ENCODE results near the gene UBAC2. TPM values are rescaled to one million over a fixed set of nuclear protein-coding genes. Genes with fewer than 3 reads are reported as not detected.

Gene UBAC2
- total RNA-seq, 1 donor from 2014 or later: 87.7 TPM

DNA sequence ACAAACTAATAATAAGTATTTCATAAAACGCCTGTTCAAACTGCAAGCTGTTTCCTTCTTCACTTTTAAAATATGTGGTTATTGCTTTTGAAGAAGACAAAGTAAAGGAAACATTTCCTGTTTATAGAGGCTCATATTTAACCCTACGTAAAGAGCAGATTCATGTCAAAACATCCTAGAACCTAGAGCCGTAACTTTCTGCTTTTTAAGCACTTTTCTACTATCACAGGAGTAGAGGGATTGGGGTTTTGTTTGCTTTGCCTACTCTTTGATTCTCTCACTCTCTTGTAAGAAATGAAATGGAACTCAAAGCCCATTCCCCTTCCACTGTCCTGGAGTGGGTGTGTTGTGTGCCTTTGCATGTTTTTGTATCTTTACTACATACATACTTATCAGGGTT lies 160.5 kb downstream of the UBAC2 start:
- peaks cover 25% of the 10 kb centered on the region for H3K4me1 Mint-ChIP-seq

DNA sequence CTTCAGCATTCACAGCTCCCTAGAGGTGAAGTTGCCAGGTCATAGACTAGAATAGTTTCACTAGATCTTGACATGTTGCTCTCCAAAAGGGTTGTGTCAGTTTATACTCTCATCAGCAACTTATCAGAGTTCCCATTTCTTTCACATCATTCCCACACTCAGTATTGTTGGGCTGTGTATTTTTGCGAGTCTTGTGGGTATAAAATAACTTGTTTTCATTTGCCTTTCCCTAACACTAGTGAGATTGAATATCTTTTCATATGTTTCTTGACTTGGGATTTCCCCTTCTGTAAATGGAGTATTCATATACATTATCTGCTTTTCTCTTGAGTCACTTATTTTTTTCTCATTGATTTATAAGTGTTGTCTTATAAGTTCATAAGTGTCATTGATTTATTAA lies 161.7 kb downstream of the UBAC2 start:
- H3F3A ChIP-seq (ENCODE audit: low read depth): no peaks in the 10 kb centered on the region
- no peak overlapping the region for H3K9ac ChIP-seq
- Mint-ChIP-seq H3K27me3 (ENCODE audit: insufficient read depth, low read depth) (no peaks in the 10 kb centered on the region), H3K4me1 (peaks cover 16% of the 10 kb centered on the region), H3K9me3 (no peaks in the 10 kb centered on the region), H3K27ac (no peak overlapping the region), H3K4me3 (no peak overlapping the region), H3K36me3 (peaks cover 25% of the 10 kb centered on the region)
- H3K4me1 ChIP-seq: peaks cover 10% of the 10 kb centered on the region
- H3K4me3 ChIP-seq: no peak overlapping the region
- no peak for DNase-seq (ENCODE audit: low spot score)
- peaks cover 14% of the 10 kb centered on the region for H4K20me1 ChIP-seq (ENCODE audit: low read depth)
- no peaks in the 10 kb centered on the region for H3K27me3 ChIP-seq
- no peak overlapping the region for H2AFZ ChIP-seq (replicated peaks)
- TF ChIP-seq EZH2 (IDR thresholded peaks at IDR 0.05) (no peak), EZH2phosphoT487 (IDR thresholded peaks at IDR 0.05) (no peak)
- TF ChIP-seq, protein P1, sequence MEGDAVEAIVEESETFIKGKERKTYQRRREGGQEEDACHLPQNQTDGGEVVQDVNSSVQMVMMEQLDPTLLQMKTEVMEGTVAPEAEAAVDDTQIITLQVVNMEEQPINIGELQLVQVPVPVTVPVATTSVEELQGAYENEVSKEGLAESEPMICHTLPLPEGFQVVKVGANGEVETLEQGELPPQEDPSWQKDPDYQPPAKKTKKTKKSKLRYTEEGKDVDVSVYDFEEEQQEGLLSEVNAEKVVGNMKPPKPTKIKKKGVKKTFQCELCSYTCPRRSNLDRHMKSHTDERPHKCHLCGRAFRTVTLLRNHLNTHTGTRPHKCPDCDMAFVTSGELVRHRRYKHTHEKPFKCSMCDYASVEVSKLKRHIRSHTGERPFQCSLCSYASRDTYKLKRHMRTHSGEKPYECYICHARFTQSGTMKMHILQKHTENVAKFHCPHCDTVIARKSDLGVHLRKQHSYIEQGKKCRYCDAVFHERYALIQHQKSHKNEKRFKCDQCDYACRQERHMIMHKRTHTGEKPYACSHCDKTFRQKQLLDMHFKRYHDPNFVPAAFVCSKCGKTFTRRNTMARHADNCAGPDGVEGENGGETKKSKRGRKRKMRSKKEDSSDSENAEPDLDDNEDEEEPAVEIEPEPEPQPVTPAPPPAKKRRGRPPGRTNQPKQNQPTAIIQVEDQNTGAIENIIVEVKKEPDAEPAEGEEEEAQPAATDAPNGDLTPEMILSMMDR (IDR thresholded peaks at IDR 0.05): no peak
- H3K27ac ChIP-seq: no peak overlapping the region
- peaks cover 9% of the 10 kb centered on the region for H3K36me3 ChIP-seq
- H3K79me2 ChIP-seq (ENCODE audit: low read depth): no peaks in the 10 kb centered on the region
- H3K9me3 ChIP-seq (ENCODE audit: low read depth): no peaks in the 10 kb centered on the region
- H3K4me2 ChIP-seq: no peak overlapping the region

More for the DNA sequence above, 160.5 kb downstream of the UBAC2 start:
- H3K36me3 Mint-ChIP-seq: peaks cover 31% of the 10 kb centered on the region
- no peak overlapping the region for H3K27ac ChIP-seq
- H3K27ac Mint-ChIP-seq: no peak overlapping the region
- no peaks in the 10 kb centered on the region for H3K79me2 ChIP-seq (ENCODE audit: low read depth)
- H4K20me1 ChIP-seq (ENCODE audit: low read depth): peaks cover 14% of the 10 kb centered on the region
- no peak overlapping the region for H3K4me3 Mint-ChIP-seq
- H3K9me3 Mint-ChIP-seq: no peaks in the 10 kb centered on the region
- H3K9me3 ChIP-seq (ENCODE audit: low read depth): no peaks in the 10 kb centered on the region
- no peak overlapping the region for H2AFZ ChIP-seq (replicated peaks)
- H3F3A ChIP-seq (ENCODE audit: low read depth): no peaks in the 10 kb centered on the region
- no peaks in the 10 kb centered on the region for H3K27me3 Mint-ChIP-seq (ENCODE audit: insufficient read depth, low read depth)
- no peak overlapping the region for H3K4me3 ChIP-seq
- no peaks in the 10 kb centered on the region for H3K27me3 ChIP-seq
- peaks cover 9% of the 10 kb centered on the region for H3K36me3 ChIP-seq
- TF ChIP-seq, protein P1 (IDR thresholded peaks at IDR 0.05): no peak
- TF ChIP-seq EZH2 (IDR thresholded peaks at IDR 0.05) (no peak), EZH2phosphoT487 (IDR thresholded peaks at IDR 0.05) (no peak)
- H3K4me1 ChIP-seq: peaks cover 10% of the 10 kb centered on the region
- H3K9ac ChIP-seq: no peak overlapping the region
- H3K4me2 ChIP-seq: no peak overlapping the region
- no peak for DNase-seq (ENCODE audit: low spot score)

DNA sequence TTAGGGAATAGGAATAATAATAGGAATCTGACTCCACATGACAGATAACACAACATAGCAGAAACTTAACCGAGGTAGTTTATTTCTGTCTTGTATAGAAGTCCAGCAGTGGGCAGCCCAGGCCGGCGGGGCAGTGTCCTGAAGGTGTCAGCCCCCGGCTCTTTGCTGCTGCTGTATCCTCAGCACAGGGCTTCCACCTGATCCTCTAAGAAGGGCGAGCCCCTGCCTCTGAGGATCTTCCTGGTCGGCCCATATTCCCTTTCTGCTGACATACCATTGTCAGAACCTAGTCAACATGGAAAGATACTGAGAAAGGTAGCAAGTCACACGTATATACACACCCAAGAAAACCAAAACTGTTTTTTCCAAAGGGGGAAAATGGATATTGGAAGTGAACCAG lies 162.7 kb downstream of the UBAC2 start:
- peaks cover 27% of the 10 kb centered on the region for H3K36me3 Mint-ChIP-seq
- Histone ChIP-seq H3K4me3 (no peak overlapping the region), H3K9me3 (ENCODE audit: low read depth) (no peaks in the 10 kb centered on the region), H3K4me2 (no peak overlapping the region), H3K4me1 (peaks cover 10% of the 10 kb centered on the region), H3K79me2 (ENCODE audit: low read depth) (no peaks in the 10 kb centered on the region), H3F3A (ENCODE audit: low read depth) (no peaks in the 10 kb centered on the region), H3K36me3 (peaks cover 9% of the 10 kb centered on the region), H4K20me1 (ENCODE audit: low read depth) (peaks cover 14% of the 10 kb centered on the region), H3K27me3 (no peaks in the 10 kb centered on the region), H2AFZ (replicated peaks) (no peak overlapping the region), H3K9ac (no peak overlapping the region), H3K27ac (no peak overlapping the region)
- no peak for DNase-seq (ENCODE audit: low spot score)
- H3K27ac Mint-ChIP-seq: no peak overlapping the region
- no peak overlapping the region for H3K4me3 Mint-ChIP-seq
- H3K4me1 Mint-ChIP-seq: peaks cover 16% of the 10 kb centered on the region
- H3K9me3 Mint-ChIP-seq: no peaks in the 10 kb centered on the region
- TF ChIP-seq, protein P1 (IDR thresholded peaks at IDR 0.05): no peak
- no peak for TF ChIP-seq EZH2phosphoT487 (IDR thresholded peaks at IDR 0.05)
- no peak for TF ChIP-seq EZH2 (IDR thresholded peaks at IDR 0.05)
- H3K27me3 Mint-ChIP-seq (ENCODE audit: insufficient read depth, low read depth): no peaks in the 10 kb centered on the region

Data from neural progenitor cell (in vitro differentiated cells).